Naive B cell (primary cell): ENCODE results near the gene LPP. TPM values are rescaled to one million over a fixed set of nuclear protein-coding genes. Genes with fewer than 3 reads are reported as not detected.

Experiments used
- ATAC-seq, 2 donors: fragments of 150-1000 bp; cut with Tn5 transposase; 2 replicates each; pipeline ENCODE4 v1.10.0; 2021; ENCODE audit warnings: low read depth in 2 of 2, mild to moderate bottlenecking in 2 of 2, moderate library complexity in 2 of 2
- DNase-seq: peaks from one replicate; pipeline ENCODE4 v3.0.0; 2022
- H3K27ac Mint-ChIP-seq, 6 donors: one replicate each; pipeline ENCODE4 v1.8.0; 2020 to 2022; ENCODE audit warnings: mild to moderate bottlenecking in 6 of 6, mixed read lengths in 6 of 6, moderate library complexity in 5 of 6, inconsistent platforms in 2 of 6
- H3K27me3 Mint-ChIP-seq, 3 donors: one replicate each; pipeline ENCODE4 v1.8.0; 2021 to 2022; ENCODE audit warnings: mixed read lengths in 3 of 3, mild to moderate bottlenecking in 1 of 3
- H3K36me3 Mint-ChIP-seq, 2 donors: one replicate each; pipeline ENCODE4 v1.8.0; 2020 to 2022; ENCODE audit warnings: mixed read lengths in 2 of 2, inconsistent platforms in 1 of 2, mild to moderate bottlenecking in 1 of 2
- H3K4me1 Mint-ChIP-seq, 3 donors: one replicate each; pipeline ENCODE4 v1.8.0; 2020 to 2022; ENCODE audit warnings: mixed read lengths in 3 of 3, inconsistent platforms in 1 of 3, mild to moderate bottlenecking in 1 of 3, moderate library complexity in 1 of 3
- H3K4me3 Mint-ChIP-seq, 8 donors: one replicate each; pipeline ENCODE4 v1.8.0; 2020 to 2022; ENCODE audit warnings: mild to moderate bottlenecking in 8 of 8, mixed read lengths in 8 of 8, moderate library complexity in 8 of 8, inconsistent platforms in 2 of 8
- H3K9me3 Mint-ChIP-seq, 7 donors: one replicate each; pipeline ENCODE4 v1.8.0; 2020 to 2022; ENCODE audit warnings: mixed read lengths in 7 of 7, mild to moderate bottlenecking in 5 of 7, inconsistent platforms in 2 of 7, moderate library complexity in 1 of 7
- polyA plus RNA-seq, 6 donors: library from polyadenylated mRNA; unstranded; fragments of 300-500 nt; fragmentation: Illumina TruSeq; gene quantifications; one replicate each; pipeline ENCODE4 v1.2.3, GENCODE V29; 2021; ENCODE audit warnings: low read depth in 6 of 6

Gene LPP
- polyA plus RNA-seq, 6 donors from 2014 or later = 9.6 to 58.6 (median 25.4) TPM

- peak overlapping the region in 1 of 8 donors; percentile 66 for H3K4me3 Mint-ChIP-seq
- H3K9me3 Mint-ChIP-seq = no peaks in the 10 kb centered on the region
- H3K27me3 Mint-ChIP-seq = no peaks in the 10 kb centered on the region
- DNase-seq = no peak
- ATAC-seq = no peak
- peak overlapping the region in 2 of 6 donors; percentile 39 to 66 for H3K27ac Mint-ChIP-seq
- H3K4me1 Mint-ChIP-seq = peaks cover 34 to 45% (median 40%) of the 10 kb centered on the region in 3 donors
- H3K36me3 Mint-ChIP-seq = peaks cover 12 to 24% of the 10 kb centered on the region in 2 donors
Measured at GRCh38 chr3:188229726-188230125, 75.8 kb downstream of the LPP start.

GRCh38 chr3:188230962-188231361 lies 77.0 kb downstream of the LPP start:
- H3K4me3 Mint-ChIP-seq = no peak overlapping the region
- ATAC-seq (no peak), DNase-seq (no peak)
- peaks cover 45 to 56% (median 46%) of the 10 kb centered on the region in 3 donors for H3K4me1 Mint-ChIP-seq
- H3K27me3 Mint-ChIP-seq = no peaks in the 10 kb centered on the region
- no peak overlapping the region for H3K27ac Mint-ChIP-seq
- no peaks in the 10 kb centered on the region for H3K9me3 Mint-ChIP-seq
- peaks cover 12 to 14% of the 10 kb centered on the region in 2 donors for H3K36me3 Mint-ChIP-seq

GRCh38 chr3:188231456-188231855 lies 77.5 kb downstream of the LPP start:
- H3K36me3 Mint-ChIP-seq = peaks cover 12 to 14% of the 10 kb centered on the region in 2 donors
- no peak overlapping the region for H3K27ac Mint-ChIP-seq
- no peaks in the 10 kb centered on the region for H3K9me3 Mint-ChIP-seq
- H3K4me3 Mint-ChIP-seq = no peak overlapping the region
- no peaks in the 10 kb centered on the region for H3K27me3 Mint-ChIP-seq
- DNase-seq (no peak), ATAC-seq (no peak)
- peaks cover 50 to 61% (median 51%) of the 10 kb centered on the region in 3 donors for H3K4me1 Mint-ChIP-seq

- Mint-ChIP-seq H3K4me3 (no peak overlapping the region), H3K36me3 (peaks cover 7 to 14% of the 10 kb centered on the region in 2 donors), H3K4me1 (peaks cover 51 to 73% (median 57%) of the 10 kb centered on the region in 3 donors)
Measured at GRCh38 chr3:188232656-188233055, 78.7 kb downstream of the LPP start.

GRCh38 chr3:188233320-188233719 lies 79.4 kb downstream of the LPP start:
- peaks cover 0 to 2% (median 0%) of the 10 kb centered on the region in 7 donors for H3K9me3 Mint-ChIP-seq
- H3K27ac Mint-ChIP-seq = peak overlapping the region in 2 of 6 donors; percentile 21 to 33
- H3K27me3 Mint-ChIP-seq = no peaks in the 10 kb centered on the region
- peaks cover 7 to 10% of the 10 kb centered on the region in 2 donors for H3K36me3 Mint-ChIP-seq
- peak overlapping the region in 1 of 8 donors; percentile 28 for H3K4me3 Mint-ChIP-seq
- H3K4me1 Mint-ChIP-seq = peaks cover 51 to 73% (median 57%) of the 10 kb centered on the region in 3 donors
- ATAC-seq (no peak), DNase-seq (no peak)

More at GRCh38 chr3:188232656-188233055, 78.7 kb downstream of the LPP start:
- Mint-ChIP-seq H3K27me3 (no peaks in the 10 kb centered on the region), H3K9me3 (peaks cover 0 to 2% (median 0%) of the 10 kb centered on the region in 7 donors), H3K27ac (peak overlapping the region in 1 of 6 donors; percentile 69)
- no peak for ATAC-seq
- no peak for DNase-seq

- H3K9me3 Mint-ChIP-seq = peaks cover 0 to 2% (median 0%) of the 10 kb centered on the region in 7 donors
- H3K27me3 Mint-ChIP-seq = no peaks in the 10 kb centered on the region
- DNase-seq = no peak
- peaks cover 7 to 8% of the 10 kb centered on the region in 2 donors for H3K36me3 Mint-ChIP-seq
- peaks cover 50 to 73% (median 56%) of the 10 kb centered on the region in 3 donors for H3K4me1 Mint-ChIP-seq
- H3K4me3 Mint-ChIP-seq = no peak overlapping the region
- peak overlapping the region in 2 of 6 donors; percentile 12 to 21 for H3K27ac Mint-ChIP-seq
- no peak for ATAC-seq
Measured at GRCh38 chr3:188234132-188234531, 80.2 kb downstream of the LPP start.

GRCh38 chr3:188236271-188236670 lies 82.3 kb downstream of the LPP start:
- ATAC-seq (no peak), DNase-seq (no peak)
- Mint-ChIP-seq H3K36me3 (peaks cover 0 to 7% of the 10 kb centered on the region in 2 donors), H3K4me3 (peak overlapping the region in 6 of 8 donors; percentile 12 to 73 (median 41)), H3K9me3 (peaks cover 0 to 2% (median 0%) of the 10 kb centered on the region in 7 donors), H3K4me1 (peaks cover 64 to 83% (median 72%) of the 10 kb centered on the region in 3 donors), H3K27ac (peak overlapping the region in 5 of 6 donors; percentile 0 to 49 (median 27)), H3K27me3 (no peaks in the 10 kb centered on the region)

- H3K4me1 Mint-ChIP-seq = peaks cover 76 to 98% (median 93%) of the 10 kb centered on the region in 3 donors
Measured at GRCh38 chr3:188239035-188239434, 85.1 kb downstream of the LPP start.

GRCh38 chr3:188239577-188239976 lies 85.6 kb downstream of the LPP start:
- Mint-ChIP-seq H3K27me3 (no peaks in the 10 kb centered on the region), H3K27ac (peak overlapping the region; percentile 75 to 99 (median 94)), H3K4me1 (peaks cover 77 to 98% (median 93%) of the 10 kb centered on the region in 3 donors), H3K36me3 (no peaks in the 10 kb centered on the region), H3K4me3 (peak overlapping the region in 5 of 8 donors; percentile 18 to 81 (median 26)), H3K9me3 (peaks cover 0 to 2% (median 0%) of the 10 kb centered on the region in 7 donors)
- DNase-seq (no peak), ATAC-seq (no peak)

More at GRCh38 chr3:188239035-188239434, 85.1 kb downstream of the LPP start:
- peak overlapping the region in 6 of 8 donors; percentile 10 to 86 (median 43) for H3K4me3 Mint-ChIP-seq
- H3K9me3 Mint-ChIP-seq = peaks cover 0 to 2% (median 0%) of the 10 kb centered on the region in 7 donors
- DNase-seq (peak; percentile 56), ATAC-seq (peak; percentile 29 to 56)
- peak overlapping the region; percentile 10 to 97 (median 66) for H3K27ac Mint-ChIP-seq
- no peaks in the 10 kb centered on the region for H3K27me3 Mint-ChIP-seq
- peaks cover 0 to 3% of the 10 kb centered on the region in 2 donors for H3K36me3 Mint-ChIP-seq

GRCh38 chr3:188240189-188240981 lies 86.4 kb downstream of the LPP start:
- H3K4me3 Mint-ChIP-seq = peak overlapping the region in 4 of 8 donors; percentile 11 to 39 (median 22)
- H3K27me3 Mint-ChIP-seq = no peaks in the 10 kb centered on the region
- peaks cover 0 to 2% (median 0%) of the 10 kb centered on the region in 7 donors for H3K9me3 Mint-ChIP-seq
- H3K36me3 Mint-ChIP-seq = no peaks in the 10 kb centered on the region
- DNase-seq (no peak), ATAC-seq (no peak)
- peaks cover 73 to 98% (median 93%) of the 10 kb centered on the region in 3 donors for H3K4me1 Mint-ChIP-seq
- H3K27ac Mint-ChIP-seq = peak overlapping the region; percentile 75 to 99 (median 94)

- Mint-ChIP-seq H3K4me3 (no peak overlapping the region), H3K27me3 (no peaks in the 10 kb centered on the region), H3K36me3 (no peaks in the 10 kb centered on the region), H3K4me1 (peaks cover 69 to 98% (median 93%) of the 10 kb centered on the region in 3 donors), H3K9me3 (peaks cover 0 to 2% (median 0%) of the 10 kb centered on the region in 7 donors), H3K27ac (peak overlapping the region; percentile 94 to 99 (median 96))
- ATAC-seq = no peak
- no peak for DNase-seq
Measured at GRCh38 chr3:188241072-188241471, 87.1 kb downstream of the LPP start.

GRCh38 chr3:188241883-188242282 lies 87.9 kb downstream of the LPP start:
- H3K27me3 Mint-ChIP-seq = no peaks in the 10 kb centered on the region

GRCh38 chr3:188242436-188243123 lies 88.6 kb downstream of the LPP start:
- H3K4me3 Mint-ChIP-seq = peak overlapping the region; percentile 8 to 82 (median 72)
- no peaks in the 10 kb centered on the region for H3K27me3 Mint-ChIP-seq
- H3K36me3 Mint-ChIP-seq = no peaks in the 10 kb centered on the region
- H3K9me3 Mint-ChIP-seq = no peaks in the 10 kb centered on the region
- H3K27ac Mint-ChIP-seq = peak overlapping the region; percentile 94 to 99 (median 96)
- peaks cover 59 to 83% (median 83%) of the 10 kb centered on the region in 3 donors for H3K4me1 Mint-ChIP-seq
- DNase-seq (peak; percentile 78), ATAC-seq (peak; percentile 89 to 92)

More at GRCh38 chr3:188241883-188242282, 87.9 kb downstream of the LPP start:
- Mint-ChIP-seq H3K27ac (peak overlapping the region; percentile 94 to 99 (median 96)), H3K9me3 (peaks cover 0 to 2% (median 0%) of the 10 kb centered on the region in 7 donors), H3K4me3 (peak overlapping the region in 5 of 8 donors; percentile 45 to 82 (median 71)), H3K36me3 (no peaks in the 10 kb centered on the region), H3K4me1 (peaks cover 64 to 90% (median 90%) of the 10 kb centered on the region in 3 donors)
- ATAC-seq = no peak
- DNase-seq = no peak
